HCEC 1CT (cell line): Measurements from ENCODE around the gene DBT.
"Not testable (repeated sequence)": the region's sequence is repeated elsewhere in the genome, so short reads cannot be mapped to it uniquely, and the experiment has no call there.

Experiments
- DNase-seq: peaks from one replicate; pipeline ENCODE4 v3.0.0-alpha.2; 2017

DBT gene

DNA sequence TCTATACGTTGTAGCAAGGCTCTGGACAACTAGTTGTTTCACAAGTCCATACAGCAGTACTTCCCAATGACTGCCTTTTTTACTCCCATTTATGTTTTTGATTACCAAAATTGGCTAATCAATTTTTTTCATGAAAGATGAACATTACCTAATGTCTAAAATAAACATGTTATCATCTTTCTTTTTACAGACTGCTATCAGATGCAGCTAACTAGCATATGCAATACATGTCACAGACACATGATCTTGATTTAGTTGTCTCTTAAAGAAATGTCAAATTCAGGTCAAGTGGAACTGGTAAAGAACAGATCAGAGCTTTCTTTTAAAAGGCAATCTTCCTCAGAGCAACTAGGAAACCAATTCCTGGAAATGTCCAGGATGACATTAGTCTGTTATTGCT, 630 bp upstream of the DBT start:
- no peak for DNase-seq

DNA sequence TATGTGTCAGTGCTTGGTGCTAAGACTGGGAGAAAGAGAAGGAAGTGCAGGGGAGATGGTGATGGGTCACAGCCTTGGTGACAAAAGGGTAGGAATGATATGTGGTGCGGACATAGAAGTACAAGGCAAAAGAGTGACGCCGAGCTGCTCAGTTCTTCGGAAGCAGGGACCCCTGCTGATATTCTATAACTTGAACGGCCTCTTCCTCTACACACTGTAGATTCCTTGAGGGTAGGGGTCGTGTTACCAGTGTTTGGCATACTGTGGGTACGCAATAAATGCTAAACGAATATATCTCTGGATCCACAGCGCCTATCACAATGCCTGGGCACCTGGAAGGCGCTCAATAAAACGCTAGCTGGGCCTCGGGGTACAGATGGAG, 488 bp downstream of the DBT start:
- no peak for DNase-seq

DNA sequence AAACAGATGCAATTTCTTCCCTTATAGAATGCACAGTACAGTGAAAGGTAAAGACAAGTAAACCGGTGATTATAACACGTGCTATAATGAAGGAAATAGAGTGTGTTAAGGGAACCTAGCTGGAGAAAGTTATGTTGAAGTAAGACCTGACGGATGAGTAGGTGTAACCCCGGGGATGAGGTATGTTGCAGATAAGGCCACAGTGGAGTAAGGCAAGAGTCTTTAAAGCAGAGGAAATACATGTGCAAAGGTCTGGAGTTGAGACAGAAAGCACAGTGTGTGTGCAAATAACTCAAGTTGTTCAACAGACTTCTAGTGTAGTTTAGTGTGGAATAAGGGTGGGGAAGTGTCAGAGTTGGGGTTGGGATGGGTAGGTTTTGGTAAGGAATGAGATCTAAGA, 2.9 kb downstream of the DBT start:
- no peak for DNase-seq

DNA sequence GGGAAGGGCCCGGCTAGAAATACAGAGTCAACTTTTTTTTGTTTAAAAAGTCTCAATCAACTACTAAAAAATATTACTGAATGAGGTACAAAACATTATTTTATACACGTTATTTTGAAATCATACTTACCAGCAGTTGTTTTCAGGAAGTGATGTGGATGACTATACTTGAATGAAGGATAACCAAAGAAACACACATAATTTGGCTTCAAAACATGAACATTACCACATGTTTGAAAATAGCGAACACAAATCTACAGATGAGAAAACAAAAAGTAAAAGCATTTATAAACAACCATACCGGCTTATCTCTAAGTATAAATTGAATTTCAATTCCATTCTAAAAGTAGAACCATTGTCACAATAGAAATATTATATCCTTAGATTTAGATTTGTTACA, 9.0 kb downstream of the DBT start:
- no peak for DNase-seq

DNA sequence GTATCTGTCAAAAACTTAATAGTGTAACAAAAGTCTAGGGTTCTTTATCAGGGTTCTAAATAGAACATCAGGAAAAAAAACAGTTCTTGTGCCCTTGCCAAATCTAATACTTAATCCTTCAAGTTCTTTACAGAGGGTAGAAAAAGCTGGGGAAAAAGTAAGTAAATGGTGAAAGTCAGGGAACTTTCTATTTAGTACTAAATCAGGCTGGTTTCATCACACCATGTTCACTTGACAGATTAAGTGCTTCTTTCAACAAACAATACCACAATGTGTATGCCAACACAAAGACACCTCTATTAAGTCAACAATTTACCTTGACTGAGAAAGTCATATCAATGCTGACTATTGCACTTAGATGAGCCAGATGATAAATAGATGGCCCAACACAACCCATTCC, 9.7 kb downstream of the DBT start:
- no peak for DNase-seq

DNA sequence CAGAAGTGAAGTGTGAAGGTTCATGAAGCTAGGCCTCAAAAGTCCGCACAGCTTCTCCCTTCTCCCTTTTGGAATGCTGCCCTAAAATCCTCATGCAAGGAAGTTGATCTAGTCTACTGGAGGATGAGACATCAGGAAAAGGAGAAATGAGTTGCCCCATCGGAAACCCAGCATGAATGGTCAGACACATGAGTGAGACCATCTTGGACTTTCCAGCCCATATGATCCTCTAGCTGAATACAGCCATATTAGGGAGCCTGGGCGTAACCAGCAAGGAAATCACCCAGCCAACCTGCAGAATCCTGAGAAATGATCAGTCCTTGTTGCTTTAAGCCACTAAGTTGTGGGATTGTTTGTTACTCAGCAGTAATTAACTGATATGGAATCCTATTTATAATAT, 12.5 kb downstream of the DBT start:
- DNase-seq: no peak

DNA sequence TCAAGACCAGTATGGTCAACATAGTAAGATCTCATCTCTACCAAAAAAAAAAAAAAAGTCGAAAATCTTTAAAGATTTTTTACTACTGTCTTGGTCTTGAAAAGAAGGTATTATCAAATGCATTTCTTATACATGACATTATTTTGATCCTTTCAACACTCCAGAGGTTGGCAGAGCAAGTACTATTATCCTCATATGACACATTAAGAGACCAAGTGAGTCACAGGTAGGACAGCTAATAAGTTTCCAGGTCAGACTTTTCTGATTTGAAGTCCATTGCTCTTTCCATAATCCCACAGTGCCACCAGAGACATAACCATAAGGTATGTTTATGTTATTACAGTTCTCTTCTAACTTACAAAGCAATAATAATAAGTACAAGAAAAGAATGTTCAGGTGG, 15.2 kb downstream of the DBT start:
- no peak for DNase-seq

DNA sequence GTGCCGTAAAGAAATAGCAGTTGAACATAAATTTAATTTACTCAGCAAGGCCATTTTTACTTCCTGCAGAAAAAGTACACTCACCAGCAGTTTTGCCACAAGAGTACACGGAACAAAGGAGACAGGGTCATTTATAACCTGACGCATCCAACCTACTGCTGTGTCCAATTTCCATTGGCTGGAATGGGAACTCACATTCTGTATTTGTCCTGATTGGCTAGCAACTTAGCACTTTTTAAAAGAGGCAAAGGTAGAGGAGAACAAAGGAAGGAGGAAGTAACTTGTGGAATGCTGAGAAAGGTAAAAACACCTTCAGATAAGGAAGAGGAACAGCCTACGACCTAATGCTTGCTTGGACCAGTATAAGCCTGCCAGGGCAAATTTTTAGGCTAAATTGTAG, 16.1 kb downstream of the DBT start:
- DNase-seq: not testable (repeated sequence)

DNA sequence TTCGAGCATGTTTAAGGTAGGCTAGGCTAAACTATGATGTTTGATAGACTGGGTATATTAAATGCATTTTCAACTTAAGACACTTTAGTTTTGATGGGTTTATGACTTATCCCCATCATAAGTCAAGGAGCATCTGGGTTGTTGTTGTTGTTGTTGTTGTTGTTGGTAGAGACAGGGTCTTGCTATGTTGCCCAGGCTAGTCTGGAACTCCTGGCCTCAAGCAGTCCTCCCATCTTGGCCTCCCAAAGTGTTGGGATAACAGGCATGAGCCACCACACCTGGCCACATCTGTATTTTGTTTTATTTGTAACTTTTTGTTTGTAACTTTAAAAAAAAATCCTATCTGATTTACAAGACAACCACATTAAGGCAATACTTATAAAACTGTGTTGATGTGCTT, 17.5 kb downstream of the DBT start:
- DNase-seq: no peak

DNA sequence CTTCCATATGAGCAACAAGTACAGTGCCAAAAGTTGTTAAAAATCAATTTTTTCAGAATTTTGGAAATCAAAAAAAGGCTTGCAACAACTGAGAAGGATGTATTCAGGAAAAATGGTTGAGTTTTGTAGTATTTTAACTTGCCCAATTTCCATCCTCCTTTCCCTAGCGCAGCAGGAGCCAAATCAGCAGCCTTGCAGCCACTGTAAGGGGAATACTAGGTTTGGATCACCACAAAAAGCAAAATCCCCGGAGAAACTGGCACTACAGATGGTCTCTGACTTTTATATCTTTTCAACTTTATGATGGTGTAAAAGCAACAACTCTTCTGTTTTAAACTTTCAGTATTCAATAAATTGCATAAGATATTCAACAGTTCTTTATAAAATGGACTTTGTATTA, 17.9 kb downstream of the DBT start:
- no peak for DNase-seq

DNA sequence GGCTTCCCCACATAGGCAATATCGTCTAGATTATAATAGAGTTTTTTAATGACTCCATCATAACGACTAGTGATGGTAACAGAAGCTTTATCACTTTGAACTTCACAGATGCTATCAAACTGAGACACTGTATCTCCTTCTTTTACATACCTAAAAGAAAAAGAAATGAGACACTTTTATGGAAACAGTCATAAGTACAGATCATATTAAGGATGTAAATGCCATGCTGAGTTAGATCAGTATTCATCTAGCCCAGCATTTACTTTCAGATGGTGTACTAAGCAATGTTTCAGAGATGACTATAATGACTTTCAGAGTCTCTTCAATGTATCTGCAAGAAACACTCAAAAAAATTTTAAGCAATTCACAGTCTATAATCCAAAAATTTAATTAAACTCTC, 18.9 kb downstream of the DBT start:
- DNase-seq: no peak

DNA sequence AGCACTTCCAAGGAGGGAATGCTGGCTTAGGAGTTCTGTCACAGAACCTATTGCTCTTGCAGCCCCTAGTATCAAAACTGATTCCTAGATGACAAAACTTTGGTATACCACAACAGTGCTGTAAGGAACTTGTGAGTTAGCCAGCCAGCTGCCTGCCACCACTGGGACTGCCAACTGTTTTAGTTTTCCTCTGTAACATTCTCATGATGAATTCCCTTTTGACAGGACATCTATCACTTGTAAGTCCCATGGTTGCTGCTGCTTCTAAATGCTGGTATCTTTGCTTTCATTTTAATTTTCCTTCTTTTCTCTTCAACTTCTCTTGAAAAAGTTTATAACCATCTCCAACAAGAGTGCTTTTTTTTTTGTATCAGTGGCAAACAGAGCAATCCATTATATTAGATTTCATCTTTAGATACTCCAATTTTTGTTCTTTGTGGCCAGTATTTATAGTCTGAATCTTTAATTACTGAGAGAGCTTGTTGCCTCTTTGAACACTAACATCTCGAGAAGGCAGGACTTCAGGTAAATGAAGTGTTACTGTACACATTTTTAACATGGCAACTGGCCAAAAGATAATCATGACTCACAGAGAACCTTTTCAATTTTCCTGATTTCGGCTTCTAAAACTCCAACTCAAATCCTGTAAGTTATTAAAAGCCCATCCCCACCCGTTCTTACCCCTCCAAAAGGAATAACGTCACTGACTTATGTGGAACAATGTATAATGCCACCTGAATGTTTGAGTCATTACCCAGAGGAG, 19.8 kb downstream of the DBT start:
- no peak for DNase-seq

DNA sequence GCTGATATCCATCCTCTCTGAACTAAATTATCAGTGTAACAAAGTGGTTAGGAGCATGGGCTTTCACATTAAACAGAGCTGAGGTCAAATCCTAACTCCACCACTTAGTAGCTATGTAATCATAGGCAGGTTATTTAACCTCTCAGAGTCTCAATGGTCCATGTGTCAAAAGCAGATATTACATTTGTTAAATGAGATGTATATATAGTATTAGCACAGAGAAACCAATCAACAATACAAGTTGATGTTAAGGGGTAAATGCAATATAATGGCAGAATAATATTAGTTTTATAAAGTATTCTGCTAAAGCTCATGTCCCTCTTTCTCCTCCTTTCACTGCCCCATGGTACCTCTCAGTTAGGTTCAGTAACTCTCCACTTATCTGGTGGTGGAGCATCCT, 27.2 kb downstream of the DBT start:
- no peak for DNase-seq

DNA sequence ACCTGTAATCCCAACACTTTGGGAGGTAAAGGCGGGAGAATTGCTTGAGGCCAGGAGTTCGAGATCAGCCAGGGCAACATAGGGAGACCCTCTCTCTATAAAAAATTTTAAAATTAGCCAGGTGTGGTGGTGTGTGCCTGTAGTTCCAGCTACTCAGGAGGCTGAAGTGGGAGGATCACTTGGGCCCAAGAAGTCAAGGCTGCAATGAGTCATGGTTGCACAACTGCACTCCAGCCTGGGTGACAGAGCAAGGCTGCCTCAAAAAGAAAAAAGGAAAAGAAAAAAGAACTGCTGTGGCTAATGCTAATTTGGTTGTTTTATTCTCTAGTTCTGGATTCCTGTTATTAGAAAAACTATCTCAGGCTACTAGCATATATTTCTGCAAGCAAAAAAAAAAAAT, 29.8 kb downstream of the DBT start:
- DNase-seq: peak; percentile 18

DNA sequence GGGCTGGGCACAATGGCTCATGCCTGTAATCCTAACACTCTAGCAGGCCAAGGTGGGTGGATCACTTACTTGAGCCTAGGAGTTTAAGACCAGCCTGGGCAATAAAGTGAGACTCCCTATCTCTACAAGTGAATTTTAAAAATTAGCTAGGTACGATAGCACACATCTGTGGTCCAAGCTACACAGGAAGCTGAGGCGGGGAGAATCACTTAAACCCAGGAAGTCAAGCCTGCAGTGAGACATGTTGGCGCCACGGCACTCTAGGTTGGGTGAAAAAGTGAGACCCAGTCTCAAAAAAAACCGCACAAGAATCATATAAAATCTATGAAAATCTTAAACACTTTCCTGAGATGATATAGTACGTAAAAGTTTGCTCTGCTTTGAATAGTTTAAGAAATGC, 30.2 kb downstream of the DBT start:
- no peak for DNase-seq

DNA sequence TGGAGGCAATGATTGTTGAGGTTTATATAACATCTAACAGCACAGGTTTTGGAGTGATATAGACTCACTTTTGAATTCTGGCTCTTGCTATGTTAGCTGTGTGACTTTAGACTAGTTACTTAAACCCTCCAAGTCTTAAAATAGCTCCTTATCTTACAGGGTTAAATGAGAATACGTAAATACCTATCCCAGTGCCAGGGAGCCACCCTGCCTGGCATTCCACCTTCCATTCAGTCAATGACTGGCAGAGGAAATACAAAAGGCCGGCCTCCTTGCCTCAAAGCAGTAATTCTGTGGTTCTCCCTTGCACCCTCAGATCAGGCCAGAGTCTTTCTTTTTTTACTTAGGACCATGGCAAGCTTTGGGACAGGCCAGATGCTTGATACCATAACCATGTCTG, 31.8 kb downstream of the DBT start:
- DNase-seq: no peak

DNA sequence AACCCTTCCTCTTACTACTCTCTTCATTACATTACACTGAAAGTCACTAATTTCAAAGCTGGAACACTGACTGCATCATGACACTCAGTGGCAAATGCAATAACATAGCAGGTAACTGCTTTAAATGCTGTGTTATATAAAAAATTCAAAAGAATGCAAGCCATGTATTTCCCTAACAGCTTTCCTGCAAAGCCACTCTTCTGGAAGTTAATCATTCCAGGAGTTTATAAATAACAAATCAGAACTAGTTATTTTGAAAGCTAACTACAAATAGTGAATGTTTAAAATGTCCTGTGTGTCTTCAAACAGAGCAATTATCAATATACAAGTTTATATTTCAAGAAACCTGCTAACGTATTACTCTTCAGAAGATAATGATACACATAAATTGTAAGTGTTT, 34.5 kb downstream of the DBT start:
- no peak for DNase-seq

DNA sequence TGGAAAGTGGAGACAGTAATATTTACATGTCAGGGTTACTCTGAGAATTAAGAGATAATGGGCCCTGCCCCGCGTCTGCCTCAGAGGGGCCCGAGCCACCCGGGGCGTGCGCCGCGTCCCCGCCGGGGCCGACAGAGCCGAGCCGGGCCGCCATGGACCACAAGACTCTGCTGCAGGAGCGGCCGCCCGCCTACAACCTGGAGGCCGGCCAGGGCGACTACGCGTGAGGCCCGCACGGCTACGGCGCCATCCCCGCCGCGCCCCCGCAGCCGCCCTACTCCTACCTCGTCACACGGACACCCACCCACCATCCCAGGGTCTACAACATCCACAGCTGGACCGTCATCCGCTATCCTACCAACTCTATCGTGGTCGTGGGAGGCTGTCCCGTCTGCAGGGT, 36.5 kb downstream of the DBT start:
- DNase-seq: no peak

DNA sequence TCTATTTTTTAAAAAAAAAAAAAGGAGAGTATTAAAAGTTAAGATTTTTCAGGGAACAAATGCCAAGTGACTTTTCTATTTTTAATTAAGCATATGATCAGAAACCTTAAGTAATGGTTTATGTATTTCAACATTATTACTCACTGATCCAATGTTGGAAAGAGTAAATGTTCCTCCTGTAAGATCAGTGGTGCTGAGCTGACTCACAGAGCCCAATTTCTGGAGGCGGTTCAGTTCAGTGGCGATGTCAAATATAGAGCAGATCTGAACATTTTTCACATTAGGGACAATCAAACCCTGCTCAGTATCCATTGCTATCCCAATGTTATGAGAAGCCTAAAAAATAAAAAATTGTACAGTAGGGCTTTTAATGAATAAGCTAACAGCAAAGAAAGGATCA, 43.3 kb downstream of the DBT start:
- DNase-seq: no peak

DNA sequence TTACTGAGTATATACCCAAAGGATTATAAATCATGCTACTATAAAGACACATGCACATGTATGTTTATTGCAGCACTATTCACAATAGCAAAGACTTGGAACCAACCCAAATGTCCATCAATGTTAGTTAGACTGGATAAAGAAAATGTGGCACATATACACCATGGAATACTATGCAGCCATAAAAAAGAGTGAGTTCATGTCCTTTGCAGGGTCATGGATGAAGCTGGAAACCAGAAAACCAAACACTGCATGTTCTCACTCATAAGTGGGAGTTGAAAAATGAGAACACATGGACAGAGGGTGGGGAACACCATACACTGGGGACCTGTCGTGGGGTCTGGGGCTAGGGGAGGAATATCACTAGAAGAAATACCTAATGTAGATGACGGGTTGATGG, 44.0 kb downstream of the DBT start:
- DNase-seq: not testable (repeated sequence)

DNA sequence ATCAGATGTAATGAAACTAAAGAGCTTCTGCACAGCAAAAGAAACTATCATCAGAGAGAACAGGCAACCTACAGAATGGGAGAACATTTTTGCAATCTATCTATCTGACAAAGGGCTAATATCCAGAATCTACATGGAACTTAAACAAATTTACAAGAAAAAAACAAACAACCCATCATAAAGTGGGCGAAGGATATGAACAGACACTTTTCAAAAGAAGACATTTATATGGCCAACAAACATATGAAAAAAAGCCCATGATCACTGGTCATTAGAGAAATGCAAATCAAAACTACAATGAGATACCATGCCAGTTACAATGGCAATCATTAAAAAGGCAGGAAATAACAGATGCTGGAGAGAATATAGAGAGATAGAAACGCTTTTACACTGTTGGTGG, 44.5 kb downstream of the DBT start:
- DNase-seq: not testable (repeated sequence)

DNA sequence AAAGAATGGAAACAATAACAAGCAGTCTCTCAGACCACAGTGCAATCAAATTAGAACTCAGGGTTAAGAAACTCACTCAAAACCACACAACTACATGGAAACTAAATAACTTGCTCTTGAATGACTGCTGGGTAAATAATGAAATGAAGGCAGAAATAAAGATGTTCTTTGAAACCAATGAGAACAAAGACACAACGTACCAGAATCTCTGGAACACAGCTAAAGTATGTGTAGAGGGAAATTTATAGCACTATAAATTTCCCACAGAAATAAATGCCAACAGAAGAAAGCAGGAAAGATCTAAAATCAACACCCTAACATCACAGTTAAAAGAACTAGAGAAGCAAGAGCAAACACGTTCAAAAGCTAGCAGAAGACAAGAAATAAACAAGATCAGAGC, 46.9 kb downstream of the DBT start:
- DNase-seq: not testable (repeated sequence)

DNA sequence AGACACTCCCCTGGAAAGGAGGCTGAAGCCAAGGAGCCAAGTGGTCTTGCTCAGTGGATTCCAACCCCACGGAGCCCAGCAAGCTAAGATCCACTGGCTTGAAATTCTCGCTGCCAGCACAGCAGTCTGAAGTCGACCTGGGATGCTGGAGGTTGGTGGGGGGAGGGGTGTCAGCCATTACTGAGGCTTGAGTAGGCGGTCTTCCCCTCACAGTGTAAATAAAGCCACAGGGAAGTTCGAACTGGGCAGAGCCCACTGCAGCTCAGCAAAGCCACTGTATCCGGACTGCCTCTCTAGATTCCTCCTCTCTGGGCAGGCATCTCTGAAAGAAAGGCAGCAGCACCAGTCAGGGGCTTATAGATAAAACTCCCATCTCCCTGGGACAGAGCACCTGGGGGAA, 49.6 kb downstream of the DBT start:
- not testable (repeated sequence) for DNase-seq

DNA sequence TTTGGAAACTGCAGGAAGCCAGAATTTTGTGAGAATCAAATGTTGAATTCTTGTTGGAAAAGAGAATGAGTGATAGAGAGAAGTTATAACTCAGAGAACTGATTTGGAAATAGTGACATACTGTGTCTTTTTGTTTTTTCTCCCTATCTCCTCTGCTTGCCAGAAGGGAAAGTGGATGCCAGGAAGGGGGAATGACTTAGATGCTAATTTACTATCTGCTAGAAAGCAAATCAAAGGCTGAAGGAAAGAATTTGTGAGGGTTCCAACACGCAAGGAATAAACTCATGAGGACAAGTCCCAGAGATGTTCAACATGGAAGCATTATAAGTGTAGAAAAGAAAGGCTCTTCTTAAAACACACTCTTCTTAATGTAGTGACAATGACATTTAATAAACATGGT, 51.0 kb downstream of the DBT start:
- no peak for DNase-seq

DNA sequence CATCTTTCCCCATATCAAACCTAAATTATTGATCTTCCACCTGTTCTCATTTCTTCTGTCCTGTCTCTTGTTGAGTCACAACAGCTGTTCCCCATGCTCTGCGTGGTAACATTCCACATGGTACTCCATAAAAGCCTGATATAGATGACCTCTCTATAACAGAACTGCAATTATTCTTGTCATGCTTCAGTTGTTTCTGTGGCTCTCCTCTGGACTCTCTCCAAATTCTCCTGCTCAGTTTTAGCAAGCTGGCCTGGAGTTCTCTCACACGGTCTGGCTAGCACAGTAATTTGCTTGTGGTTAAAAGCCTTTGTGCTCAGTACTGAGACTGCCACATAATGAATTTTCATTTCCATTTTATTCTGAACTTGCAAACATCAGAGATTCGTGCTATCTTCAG, 61.0 kb downstream of the DBT start:
- DNase-seq: no peak

DNA sequence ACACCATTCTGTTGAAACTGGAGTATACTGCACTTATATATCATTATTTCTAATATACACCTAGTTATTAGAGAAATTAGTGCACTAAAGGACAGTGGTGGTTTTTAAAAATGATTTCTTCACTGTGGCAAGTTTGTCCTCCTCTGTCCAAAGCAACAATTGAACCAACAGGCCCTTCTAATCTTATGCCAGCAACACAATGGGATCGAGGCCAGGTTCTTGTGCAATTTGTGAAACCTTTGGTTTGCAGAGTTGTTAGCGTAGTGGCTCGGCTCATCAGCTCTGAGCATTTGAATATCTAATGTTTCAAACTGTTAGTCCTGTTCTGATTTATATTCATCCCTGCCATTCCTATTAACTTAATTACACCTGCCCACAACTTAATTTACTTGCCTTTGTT, 61.7 kb downstream of the DBT start:
- no peak for DNase-seq
